Liver (tissue), 2 donors: ENCODE measurements around the gene TRIM71.

ENCODE experiments used
- FOXA1 ChIP-seq: IDR thresholded peaks from 2 replicates; pipeline ENCODE4 v1.6.1; 2016; ENCODE audit warnings: antibody characterized with exemption
- TF ChIP-seq, protein P1 (sequence below): fragments of 150-350 bp; IDR thresholded peaks from 2 replicates; pipeline ENCODE4 v1.5.1; 2017; ENCODE audit warnings: improper control_type of control experiment, low read depth, low read length; ENCODE audit not compliant: missing input control
- TF ChIP-seq, protein P2 (sequence below): IDR thresholded peaks from 2 replicates; pipeline ENCODE4 v1.6.1; 2016; ENCODE audit warnings: antibody characterized with exemption
- donor health status: healthy.

GRCh38 chr3:32862936-32863487 lies 45.2 kb downstream of the TRIM71 start:
- TF ChIP-seq, protein P1, sequence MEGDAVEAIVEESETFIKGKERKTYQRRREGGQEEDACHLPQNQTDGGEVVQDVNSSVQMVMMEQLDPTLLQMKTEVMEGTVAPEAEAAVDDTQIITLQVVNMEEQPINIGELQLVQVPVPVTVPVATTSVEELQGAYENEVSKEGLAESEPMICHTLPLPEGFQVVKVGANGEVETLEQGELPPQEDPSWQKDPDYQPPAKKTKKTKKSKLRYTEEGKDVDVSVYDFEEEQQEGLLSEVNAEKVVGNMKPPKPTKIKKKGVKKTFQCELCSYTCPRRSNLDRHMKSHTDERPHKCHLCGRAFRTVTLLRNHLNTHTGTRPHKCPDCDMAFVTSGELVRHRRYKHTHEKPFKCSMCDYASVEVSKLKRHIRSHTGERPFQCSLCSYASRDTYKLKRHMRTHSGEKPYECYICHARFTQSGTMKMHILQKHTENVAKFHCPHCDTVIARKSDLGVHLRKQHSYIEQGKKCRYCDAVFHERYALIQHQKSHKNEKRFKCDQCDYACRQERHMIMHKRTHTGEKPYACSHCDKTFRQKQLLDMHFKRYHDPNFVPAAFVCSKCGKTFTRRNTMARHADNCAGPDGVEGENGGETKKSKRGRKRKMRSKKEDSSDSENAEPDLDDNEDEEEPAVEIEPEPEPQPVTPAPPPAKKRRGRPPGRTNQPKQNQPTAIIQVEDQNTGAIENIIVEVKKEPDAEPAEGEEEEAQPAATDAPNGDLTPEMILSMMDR: no peak
- TF ChIP-seq, protein P2, sequence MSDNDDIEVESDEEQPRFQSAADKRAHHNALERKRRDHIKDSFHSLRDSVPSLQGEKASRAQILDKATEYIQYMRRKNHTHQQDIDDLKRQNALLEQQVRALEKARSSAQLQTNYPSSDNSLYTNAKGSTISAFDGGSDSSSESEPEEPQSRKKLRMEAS: no peak
- TF ChIP-seq FOXA1: no peak
